Measurements from ENCODE around the gene PCCA.

- TF ChIP-seq EP300 (IDR thresholded peaks at IDR 0.05) = no peak
- no peak for TF ChIP-seq CTCF (IDR thresholded peaks at IDR 0.05)
Observed at GRCh38 chr13:100175803-100176182, 86.9 kb downstream of the PCCA start.

All from esophagus muscularis mucosa (tissue), 3 donors.